GM04503 (cell line): Measurements from ENCODE around the gene PDE7B.
A peak's percentile ranks its signal among the peaks of the same experiment; 100 is the strongest.

ENCODE experiments used
- DNase-seq: peaks from one replicate; pipeline ENCODE4 v3.0.0-alpha.2; 2012; ENCODE audit warnings: low read depth

The PDE7B gene

DNA sequence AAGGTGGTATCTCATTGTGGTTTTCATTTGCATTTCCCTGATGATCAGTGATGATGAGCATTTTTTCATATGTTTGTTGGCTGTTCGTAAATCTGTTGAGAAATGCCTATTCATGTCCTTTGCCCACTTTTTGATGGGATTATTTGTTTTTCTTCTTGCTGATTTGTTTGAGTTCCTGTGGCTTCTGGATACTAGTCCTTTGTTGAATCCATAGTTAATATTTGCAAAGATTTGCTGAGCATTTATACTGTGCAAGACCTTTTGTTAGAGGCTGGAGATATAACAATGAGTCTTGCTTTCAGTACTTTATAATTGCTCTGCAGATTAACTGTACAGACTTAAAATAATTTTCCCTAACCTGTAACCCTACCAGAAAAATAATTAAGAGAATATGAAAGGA lies 35.6 kb downstream of the PDE7B start:
- DNase-seq, result no peak

DNA sequence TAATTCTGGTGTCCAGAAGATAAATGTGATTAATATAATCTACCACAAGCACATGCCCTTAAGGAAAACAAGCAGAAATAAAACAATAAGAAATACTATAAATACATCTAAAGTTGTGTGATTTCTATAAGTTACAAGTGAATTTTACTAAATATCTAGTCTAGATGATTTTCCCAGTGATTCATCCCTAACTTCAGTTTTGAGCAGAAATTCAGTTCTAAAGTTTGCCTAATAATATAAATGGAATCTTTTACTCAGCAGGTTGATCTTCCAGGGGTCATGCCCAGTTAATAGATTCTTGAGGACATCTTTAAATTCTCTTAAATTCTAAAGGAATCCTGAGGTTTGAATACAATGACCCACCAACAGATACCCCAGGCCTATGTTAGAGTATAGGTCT lies 37.3 kb downstream of the PDE7B start:
- no peak for DNase-seq

DNA sequence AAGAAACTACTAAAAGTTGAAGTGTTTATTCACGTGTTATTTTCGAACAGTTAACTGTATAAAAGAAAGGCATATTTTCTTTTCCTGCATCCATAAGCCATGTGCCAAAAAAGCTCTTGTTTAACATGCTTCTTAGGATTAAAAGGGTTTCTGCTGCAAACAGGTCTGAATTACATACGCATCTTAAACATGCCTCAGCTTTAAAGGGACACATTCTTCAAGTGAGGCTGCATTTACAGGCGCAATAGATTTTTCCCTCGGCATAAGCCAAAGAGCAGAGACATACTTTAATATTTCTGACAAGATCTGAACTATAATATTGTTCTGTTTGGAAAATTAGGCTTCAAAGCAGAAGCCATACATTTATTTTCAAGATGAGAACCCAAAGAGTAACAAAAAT lies 39.4 kb downstream of the PDE7B start:
- DNase-seq, result no peak

DNA sequence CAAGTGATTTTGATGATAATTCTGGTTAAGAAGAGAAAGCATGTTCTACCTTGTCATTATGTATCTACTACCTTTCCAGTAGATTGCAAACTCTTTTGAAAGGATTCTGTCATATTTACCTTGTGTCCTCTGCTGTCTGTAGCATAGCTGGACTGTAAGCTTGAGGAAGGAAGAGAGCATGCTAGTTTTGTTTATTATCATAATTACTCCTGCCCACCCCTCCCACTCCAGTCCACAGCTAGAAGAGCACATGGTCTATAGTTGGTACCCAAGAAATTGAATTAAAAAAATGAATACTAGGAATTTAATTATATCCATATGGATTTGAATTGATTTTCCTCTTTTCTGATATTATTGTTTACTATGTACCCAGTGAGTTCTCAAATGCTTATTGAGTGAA lies 40.2 kb downstream of the PDE7B start:
- DNase-seq, result no peak

DNA sequence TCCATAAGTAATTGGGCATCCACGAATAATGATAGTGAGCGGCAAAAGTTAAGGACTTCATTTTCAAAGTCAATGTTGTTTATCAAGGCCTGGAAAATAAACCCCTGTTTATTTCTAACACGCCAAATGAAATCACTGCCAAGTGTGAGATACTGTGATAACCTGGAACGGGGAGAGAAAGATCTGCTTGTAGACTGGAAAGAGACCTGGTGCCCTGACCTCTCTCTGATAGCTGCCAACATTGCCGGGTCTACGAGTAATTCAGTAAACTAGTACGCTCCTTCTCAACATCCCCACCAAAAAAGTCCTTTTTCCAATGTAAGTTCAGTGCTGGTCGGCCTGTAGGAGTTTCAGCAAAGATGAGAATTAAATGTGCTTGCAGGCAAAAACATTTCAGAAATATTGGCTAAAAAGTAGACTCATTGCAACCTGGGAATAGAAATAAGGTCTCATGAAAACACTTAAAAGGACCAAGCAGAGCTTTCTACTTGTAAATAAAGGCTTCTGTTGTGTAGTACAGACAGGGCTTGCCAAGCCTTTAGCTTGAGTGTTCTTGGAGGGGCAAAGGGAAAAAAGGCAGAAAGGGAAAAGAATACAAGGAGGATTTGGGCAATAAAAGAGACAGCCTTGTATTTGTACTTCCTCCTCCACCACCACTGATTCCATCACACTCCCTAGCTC lies 43.9 kb downstream of the PDE7B start:
- DNase-seq, result no peak

DNA sequence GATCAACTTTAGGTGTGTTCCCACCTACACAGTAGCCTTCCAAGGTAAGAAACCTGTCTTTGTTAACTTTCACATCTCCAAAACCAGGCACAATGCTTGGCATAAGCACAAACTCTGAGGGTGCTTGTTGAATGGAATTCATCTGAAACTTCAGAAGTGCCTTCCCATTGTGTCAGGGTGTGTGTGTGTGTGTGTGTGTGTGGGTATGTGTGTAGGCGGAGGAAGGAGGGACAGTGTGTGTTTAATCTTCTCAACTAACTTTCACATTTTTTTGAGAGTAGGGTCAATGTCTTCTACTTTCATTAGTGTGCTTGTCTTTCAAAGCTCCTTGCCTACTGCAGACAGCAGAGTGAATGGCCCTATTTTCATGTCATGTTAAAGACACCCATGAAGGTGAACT lies 45.6 kb downstream of the PDE7B start:
- no peak for DNase-seq

DNA sequence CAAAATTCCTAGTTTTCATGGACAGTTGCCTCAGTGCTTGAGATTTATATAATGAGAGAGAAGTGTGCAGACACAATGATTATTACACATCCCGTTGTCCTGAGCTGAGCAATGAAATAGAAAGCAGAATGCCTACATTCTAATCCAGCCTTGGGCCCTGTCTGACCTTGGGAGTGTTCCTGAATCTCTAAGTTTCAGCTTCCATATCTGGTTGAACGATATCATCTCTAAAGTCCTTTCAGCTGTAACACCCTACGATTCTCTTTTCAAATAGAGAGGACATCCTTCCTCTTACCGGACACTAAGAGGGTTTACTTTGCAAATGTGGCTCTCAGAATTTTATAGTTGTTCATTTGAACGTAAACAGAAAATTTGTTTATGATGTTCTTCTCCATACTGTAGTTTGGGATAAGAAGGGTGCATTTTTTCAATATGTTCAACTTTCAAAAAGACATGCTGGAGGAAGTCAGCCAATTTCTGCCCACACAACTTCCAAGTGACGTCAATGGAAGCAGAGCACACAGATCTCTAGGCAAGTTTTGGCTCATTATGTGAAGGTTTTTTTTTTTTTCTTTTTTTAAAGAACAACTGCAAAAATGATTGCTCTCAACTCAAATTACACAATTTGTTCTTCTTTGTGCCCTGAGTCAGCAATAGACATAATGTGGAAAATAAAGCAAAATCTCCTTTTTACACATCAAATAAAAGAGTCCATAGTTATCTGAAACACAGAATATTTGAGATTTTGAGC lies 50.4 kb downstream of the PDE7B start:
- peak; percentile 54 for DNase-seq

DNA sequence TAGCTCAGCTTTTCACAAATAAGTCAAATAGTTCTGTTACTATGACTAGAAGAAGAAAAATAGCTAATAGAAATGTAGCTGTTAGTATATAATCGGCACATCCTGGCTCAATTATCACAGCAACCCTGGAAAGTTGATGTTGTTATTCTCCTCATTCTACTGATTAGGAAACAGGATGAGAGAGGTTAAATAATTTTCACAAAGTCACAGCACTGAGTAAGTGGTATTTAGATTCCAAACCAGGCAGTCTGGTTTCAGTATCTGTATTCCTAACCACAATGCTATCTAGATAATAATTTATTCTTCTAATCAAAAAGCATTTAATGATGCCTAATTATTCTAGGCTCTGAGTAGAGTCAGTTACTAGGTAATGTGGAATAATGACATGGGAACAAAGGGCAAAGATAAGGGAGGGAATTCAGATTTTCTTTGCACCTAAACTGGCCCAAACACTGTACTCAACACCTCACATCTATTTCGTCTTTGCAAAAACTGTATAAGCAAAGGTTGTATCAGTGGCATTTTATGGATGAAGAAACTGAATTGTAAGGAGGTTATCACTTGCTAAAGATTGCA lies 51.3 kb downstream of the PDE7B start:
- DNase-seq, result no peak

DNA sequence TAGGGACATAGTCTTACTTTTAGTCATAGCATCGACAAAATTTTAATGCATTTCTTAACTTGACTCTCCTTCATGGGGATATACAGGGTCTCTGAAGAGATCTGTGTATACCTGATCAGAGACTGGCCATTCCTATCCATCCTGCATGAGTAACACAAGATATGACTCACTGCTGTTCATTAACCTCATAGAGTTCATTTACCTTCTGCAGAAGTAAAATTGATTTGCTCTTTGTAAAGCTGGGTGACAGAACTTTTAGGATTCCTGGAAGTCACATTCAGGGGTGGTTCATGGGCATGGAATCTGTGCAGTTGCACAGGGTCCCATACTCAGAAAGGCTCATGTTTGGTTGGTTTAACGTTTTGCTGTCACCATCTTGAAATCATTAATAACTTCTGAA lies 53.2 kb downstream of the PDE7B start:
- no peak for DNase-seq

DNA sequence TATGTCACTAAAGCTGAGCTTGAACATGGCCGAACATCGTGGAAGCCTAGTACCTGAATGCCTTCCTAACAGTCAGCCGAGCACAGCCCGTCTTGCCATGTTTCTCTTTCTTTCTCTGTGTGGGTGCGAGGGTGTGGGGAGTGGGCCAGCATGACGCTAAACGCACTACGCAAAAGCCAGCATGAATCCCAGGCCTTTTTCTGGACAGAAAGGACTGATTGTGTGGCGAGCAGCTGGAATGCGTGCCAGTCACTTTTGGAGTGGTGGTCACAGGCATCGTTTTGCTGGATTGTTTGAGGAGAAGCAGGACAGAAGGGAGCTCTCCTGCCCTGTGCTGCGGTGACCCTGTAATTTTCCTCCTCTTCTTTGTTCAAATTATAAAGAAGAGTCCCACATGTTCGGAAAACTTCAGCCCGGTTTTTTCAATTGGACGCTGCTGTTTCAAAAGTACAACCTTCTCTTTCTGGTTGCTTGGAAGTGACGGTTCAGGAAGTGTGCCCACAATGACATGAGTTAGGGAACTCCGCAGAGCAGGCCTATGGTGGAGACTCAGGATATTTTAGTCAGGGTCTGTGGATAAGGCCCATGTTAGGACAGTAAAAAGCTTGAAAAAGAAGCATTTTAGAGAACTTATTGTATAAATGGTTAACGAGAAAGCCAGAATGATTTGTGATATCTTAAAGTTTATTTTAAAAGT lies 54.3 kb downstream of the PDE7B start:
- no peak for DNase-seq

DNA sequence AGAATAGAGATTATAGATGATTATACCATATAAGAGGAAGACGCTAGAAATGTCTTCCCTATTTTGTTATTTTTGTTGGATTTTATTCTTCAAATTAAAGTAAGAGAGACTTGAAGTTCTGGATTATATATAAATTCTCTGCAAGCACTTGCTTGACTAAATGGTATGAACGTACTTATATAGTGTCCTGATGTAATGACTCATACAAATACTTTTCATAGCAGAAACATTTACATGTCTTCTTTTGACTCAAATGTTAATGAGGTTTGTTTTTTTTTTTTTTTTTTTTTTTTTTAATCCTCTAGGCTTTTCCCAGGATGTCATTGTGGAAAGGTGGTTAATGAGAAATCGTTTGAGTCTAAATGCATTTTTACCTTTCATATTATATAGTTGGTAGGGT lies 55.0 kb downstream of the PDE7B start:
- no peak for DNase-seq

DNA sequence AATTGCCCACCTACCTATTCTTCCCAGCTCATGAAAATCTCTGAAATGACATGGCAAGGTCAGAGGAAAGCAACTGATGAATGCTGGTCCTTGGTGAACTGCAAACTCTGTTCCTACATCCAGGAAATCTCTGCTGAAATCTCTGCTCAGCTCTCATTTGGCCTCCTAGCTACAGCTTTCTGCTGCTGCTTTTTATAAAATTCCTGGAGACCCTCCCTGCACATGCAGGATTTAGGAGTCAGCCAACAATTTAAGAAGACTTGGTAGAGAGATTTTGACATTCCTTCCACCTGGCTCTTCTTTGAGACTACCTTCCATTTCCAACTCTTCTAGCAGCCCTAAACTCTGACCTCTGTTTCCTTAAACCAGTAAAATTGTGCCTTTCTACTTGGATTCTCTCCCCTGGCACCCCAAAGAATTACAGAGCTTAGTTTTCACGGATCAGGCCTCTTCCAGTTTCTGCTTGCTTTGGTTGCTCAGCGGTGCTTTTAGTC lies 55.5 kb downstream of the PDE7B start:
- no peak for DNase-seq

DNA sequence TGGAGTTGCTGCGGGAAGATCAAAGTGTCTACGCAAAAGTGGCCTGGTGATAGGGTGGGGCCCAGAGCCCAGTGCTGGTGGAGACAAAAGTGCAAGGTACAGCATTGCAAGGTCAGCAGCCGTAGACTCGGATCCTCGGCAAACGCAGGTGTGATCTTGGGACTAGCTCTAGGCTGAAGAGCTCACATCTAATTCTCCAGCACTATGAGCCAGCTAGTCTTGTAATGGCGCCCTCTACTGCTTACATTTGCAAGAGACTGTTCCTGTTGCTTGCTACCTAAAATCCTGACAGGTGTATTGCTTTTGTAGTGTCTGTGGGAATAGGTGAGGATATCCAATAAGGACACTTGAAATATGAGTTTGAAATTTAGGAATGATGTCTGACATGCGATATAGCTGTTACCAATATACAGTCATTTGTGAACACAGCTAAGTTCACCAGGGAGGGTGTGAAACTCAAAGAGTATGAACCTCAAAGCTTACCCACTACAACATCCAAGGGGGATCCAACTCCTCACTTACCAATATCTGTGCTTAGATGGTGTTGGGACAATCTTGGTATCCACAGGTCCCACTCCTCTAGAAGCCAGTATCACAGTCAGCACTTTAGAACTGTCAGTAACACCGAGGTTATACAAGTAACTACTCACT lies 58.4 kb downstream of the PDE7B start:
- no peak for DNase-seq

DNA sequence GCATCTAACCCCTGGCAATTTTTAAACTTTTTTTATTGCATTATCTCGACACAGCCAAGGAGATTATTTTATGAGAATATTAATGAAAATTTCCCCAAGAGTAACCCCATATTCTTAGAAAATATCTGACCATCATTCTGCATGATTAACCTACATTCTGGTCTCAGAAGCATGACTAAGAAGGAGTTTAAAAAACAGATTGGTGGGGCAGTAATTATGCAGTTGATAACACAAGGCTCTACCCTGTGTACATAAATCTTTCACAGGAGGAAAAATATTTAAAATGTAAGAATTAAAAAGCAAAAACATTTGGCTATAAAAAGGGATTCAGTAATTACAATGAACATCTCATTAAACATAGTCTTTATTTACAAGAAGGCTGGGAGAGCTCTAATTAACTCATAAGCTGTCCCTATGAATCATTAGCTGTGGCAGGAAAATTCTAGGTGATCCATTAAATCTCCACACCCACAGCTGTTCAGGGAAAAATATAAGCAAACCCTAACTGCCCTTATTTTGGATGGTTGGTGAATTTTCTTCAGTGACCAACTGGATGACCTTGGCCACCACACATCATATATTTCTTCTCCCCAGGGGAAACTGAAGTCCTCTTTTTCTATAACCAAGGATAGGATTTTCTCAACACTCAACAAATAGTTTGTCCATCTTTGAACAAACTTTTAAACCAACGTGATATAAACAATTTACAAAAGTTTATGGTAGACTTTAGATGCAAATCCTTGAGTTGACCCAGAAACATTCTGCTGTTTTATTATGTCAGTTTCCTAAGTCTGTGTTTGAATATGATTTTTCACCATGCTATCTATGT lies 59.5 kb downstream of the PDE7B start:
- no peak for DNase-seq

DNA sequence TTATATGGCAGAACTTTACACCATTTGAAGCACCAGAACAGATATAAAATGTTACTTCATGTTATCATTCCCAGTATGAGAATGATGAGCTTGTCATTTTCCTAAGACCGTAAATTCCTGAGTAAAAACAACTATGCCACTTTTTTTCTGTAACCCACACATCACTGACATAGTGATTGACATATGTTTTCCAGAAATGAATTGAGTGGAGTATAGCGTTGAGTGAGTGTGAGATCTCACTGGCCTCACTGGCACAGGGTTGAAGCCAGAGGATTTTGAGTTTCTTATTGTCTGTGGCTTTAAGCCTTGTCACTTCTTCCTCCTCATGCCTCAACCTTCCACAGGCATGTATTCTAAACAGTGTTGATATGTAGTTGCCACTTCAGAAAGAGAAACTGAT lies 62.3 kb downstream of the PDE7B start:
- DNase-seq, result no peak

DNA sequence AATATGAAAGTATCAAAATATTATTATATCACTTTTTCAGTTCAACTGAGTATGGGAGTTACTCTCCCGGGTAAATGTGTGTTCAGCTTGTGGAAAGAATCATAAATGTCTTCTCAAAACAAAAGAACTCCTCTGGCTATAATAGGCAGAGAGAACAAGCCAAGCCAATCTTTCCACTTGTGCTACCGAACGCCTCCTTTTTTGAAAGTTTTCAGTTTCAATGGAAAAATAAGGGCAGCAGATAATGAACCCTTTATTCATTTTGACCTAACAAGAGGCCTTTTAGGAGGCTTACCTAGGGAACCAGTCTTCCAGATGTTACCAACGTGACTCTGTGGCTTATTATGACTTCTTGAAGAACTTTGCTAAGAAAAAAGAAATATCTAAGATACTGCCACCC lies 67.5 kb downstream of the PDE7B start:
- DNase-seq, result no peak

DNA sequence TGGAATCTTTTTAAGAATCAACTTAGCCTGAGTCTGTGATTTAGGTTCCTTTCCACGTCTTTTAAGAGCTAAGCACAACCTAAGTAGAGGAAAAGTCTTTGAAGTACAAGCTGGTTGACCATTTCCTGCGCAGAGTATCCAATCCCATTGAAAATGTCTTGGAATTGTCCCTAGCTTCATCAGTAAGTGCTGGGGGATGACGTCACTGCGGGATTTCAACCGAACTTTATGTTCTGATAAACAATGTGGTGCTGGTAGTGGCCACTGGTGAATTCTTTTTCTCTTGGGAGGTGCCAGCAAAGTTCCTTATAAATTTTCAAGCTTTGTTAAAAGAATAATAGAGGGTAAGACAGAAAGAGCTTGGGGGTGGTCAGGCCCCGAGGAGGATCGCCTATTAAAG lies 69.2 kb downstream of the PDE7B start:
- DNase-seq, result no peak

DNA sequence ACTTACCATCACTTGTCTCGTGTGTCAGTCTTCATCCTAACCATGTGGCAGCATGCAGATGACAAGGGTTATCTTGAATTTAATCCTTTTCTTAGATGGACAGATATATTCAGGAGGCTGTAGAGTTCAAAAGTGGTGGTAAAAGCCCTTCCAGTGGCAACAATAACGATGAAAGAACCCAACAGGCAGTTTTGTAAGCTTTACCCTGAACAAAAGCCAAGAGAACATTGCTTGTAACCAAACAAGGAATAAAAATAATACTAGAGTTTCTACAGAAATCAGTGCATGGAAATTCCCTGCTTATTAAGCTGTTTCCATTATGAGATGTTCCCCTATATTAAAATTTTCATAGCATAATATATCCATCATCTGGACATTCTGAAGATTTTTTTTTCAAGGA lies 69.7 kb downstream of the PDE7B start:
- no peak for DNase-seq

DNA sequence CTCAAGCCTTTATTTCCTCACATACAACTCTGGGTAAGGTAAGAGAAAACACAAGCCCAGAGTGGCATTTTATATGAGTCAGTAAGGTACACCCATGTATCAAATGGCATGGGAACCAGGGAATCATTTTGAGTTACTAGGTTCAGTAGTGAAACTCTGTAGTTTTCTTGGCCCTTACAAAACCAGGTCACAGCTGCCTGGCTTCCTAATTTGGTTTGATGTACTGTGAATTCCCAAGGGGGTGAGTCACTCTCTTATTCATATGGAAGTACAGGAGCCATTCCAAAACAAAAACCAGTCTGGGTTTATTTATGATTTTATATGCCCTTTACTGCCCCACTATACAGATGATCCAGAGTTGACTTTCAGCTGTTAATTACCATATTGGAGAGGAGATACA lies 70.7 kb downstream of the PDE7B start:
- DNase-seq, result peak; percentile 88

DNA sequence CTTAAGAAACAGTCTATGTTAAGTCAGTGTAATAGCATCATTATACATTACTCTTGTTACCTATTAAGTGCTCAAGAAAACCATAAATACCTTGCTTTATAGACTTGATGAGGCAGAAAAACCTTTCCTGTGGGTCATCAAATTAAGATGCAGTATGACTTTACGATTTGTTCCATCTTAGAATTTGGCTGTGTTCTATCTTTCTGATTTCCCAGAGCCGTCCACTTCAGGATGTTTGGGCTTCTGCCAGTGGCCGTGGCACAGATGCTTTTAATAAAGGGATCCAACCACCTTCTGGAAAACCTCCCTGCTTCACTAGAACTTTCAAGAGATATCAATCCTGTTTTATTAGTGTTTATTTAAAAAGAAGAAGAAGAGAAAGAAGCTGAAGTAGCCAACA lies 71.2 kb downstream of the PDE7B start:
- DNase-seq, result peak; percentile 78

DNA sequence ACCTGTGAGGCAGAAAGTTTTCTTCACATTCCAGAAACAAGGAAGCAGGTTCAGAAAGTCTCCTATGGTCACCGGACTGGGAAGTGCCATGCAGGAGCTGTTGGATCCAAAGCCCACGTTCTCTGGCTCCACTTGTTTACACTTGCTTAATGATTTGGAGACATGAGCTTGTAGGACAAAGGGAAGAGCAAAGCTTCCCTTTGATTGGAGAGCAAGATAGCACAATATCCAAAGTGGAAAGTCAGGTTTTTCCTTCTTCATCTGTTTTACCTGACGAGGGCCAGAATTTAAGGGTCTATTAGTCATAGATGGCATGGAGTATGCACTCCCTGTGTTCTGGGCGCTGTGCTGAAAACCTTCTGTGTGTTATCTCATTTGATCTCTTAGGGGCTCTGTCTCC lies 81.2 kb downstream of the PDE7B start:
- DNase-seq, result no peak
